HG03196 (cell line): ENCODE results near the gene MYOM1.

Experiments
- ATAC-seq: cut with Tn5 transposase; IDR thresholded peaks from one replicate; pipeline ENCODE4 v1.9.1; 2021; ENCODE audit not compliant: unreplicated experiment

Gene MYOM1

GRCh38 chr18:3219631-3220335, at the start of gene MYOM1:
MYOM1 (minus strand) TSS chr18:3219968; CDS start chr18:3215223, 4,745 bp downstream.
- no peak for ATAC-seq

DNA sequence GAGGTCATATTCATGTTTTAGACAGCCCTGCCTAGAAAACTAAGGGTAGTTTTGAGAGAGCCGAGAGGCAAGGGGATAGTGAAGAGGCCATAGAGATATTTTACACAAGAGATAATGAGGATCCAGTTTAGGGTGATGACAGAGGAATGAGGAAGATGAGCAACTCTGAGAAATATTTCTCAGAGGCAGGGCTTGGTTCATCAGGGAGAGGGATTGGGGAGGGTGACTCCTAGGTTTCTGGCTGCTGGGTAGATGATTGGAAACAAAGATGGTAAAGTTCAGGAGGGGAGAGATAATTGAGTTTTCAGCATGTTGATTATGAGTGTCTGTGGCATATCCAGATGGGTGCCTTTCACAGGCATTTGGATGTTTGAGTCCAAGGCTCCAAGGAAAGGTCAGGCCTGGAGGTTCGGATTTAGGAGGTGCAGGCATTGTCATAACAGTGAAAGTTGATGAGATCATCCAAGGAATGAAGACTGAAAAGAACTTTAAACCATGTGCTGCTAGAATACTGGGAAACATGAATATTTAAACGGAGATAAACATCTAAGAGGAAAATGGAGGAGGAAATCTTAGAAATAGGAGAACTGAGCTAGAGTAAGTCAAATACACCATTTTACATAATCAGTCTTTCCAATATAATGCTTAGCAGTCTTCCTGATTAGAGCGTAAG, 49.6 kb upstream of the MYOM1 start:
- ATAC-seq = no peak

DNA sequence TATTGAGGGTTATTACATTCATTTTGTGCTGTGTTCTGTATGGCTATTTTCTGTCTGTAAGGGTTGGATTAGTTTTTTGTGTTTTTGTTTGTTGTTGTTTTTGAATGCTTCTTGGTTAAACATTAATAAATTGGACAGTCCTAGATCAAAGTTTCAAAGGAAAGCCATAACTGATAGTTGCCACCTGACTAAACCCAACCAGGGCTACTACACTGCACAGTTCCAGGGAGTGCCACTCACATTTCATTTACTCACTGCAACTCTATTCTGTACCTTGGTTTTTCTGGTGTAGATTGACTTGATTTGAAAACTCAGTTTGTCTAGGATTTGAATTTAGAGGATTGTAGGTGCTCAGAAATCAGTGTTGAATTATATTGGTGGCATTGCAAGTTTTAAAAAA, 48.5 kb upstream of the MYOM1 start:
- no peak for ATAC-seq

DNA sequence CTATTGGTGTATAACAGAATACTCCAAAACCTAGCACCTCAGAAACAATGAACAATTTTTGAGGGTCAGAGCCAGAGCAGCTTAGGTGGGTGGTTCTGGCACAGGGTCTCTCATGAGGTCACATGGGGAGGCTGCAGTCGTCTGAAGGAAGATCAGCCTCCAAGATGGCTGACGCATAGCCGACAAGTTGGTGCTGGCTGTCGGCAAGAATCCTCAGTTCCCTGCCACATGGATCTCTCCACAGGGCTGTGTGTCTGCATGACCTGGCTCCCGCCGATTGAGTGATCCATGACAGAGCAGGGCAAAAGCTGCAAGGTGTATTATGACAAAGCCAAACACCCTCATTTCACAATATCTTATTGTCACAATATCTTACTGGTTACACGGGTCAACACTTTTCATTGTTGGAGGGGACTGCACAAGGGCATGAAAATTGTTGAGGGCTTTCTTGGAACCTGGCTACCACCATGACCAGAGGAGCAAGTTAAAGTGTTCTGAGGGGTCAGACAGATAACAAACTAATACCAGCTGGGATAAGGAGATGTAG, 46.4 kb upstream of the MYOM1 start:
- no peak for ATAC-seq

- no peak for ATAC-seq
These were observed 45.8 kb upstream of the MYOM1 start for GRCh38 chr18:3265564-3266033.

GRCh38 chr18:3264362-3264761, 44.6 kb upstream of the MYOM1 start:
- no peak for ATAC-seq

DNA sequence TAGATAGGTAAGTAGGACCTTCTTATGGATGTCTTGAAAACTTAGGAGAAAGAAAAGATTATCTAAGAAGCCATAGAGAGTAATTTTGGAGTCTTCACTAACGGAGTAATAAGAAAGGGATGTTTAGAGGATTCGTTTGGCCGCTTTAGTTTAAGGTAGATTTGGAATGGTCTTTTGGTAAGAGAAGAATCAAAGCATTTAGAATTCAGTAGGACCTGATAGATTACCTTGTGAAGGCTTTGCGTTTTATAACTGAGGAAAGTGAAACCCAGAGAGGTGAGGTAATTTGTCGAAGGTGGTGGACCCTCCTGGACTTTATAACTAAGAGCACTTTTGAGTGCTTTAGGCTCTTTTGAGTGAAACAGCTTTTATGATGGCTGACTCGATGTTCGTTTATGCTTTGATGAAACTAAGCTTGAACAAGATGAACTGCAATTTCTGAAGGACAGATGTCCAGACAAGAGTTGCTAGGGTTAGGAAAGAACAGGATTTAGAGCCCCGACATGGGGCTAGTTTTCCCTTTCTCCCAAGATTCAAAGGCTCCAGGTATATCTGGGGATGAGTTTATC, 43.4 kb upstream of the MYOM1 start:
- no peak for ATAC-seq

GRCh38 chr18:3262234-3263131, 42.7 kb upstream of the MYOM1 start:
- peak; percentile 33 for ATAC-seq

GRCh38 chr18:3261373-3262233, 41.8 kb upstream of the MYOM1 start, which contains the start of gene MYL12B:
MYL12B (plus strand) TSS chr18:3262133; CDS start chr18:3272899, 10,766 bp downstream.
- ATAC-seq = peak; percentile 81

GRCh38 chr18:3260995-3261372, 41.2 kb upstream of the MYOM1 start:
- ATAC-seq = no peak

DNA sequence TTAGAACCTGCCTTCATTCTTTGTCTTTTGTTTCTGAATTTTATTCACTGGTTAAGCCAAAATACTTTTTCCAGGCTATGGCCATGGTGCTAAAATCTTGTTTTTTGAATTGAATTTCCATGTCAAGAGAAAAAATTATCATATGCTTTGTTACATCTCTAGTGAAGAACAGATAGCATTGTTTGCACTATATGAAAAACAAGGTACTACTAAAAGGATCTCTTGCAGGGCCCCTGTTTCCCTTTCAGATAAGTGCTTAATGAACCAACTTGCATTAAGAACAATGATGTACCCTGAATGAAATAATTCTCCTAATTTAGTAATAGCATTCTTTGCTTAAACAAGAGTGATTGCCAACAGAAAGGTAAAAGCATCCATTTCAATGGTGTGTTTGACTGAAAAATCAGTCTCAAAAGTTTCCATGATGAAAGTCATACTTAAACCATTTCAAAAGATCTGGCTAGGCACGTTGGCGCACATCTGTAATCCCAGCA, 37.9 kb upstream of the MYOM1 start:
- ATAC-seq = no peak

DNA sequence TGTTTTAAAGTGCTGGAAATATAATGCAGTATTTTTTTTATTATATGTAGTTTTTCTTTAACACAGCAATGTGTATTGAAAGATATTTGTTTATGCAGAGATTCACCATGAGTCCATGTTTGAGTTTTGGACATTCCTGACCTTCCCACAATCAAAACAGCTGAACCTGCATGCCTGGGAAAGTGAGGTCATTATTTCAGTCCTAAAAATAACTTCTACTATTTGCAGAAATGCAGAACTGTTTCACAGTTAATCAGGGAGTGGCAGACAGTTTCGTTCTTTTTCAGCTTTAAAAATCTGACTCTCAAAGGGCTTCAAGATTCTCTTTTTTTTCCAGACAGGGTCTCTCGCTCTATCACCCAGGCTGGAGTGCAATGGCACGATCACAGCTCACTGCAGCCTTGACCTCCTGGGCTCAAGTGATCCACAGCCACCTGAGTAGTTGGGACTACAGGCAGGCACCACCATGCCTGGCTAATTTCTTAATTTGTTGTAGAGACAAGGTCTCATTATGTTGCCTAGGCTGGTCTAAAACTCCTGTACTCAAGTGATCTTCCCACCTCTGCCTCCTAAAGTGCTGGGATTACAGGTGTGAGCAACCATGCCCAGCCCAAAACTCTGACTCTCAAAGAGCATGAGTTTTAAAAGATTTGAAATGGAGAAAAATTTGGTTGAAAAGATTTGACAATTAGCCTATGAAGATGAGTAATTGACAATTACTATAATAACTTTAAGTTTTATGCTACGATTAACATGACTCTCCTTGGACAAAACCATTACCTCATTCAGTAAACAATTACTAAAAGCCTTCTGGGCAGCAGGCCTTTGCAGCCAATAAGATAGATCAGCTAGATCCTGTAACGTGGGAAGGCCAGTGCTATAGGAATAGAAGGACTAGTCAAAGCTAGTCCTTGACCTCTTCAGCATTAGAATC, 37.2 kb upstream of the MYOM1 start:
- ATAC-seq = no peak

DNA sequence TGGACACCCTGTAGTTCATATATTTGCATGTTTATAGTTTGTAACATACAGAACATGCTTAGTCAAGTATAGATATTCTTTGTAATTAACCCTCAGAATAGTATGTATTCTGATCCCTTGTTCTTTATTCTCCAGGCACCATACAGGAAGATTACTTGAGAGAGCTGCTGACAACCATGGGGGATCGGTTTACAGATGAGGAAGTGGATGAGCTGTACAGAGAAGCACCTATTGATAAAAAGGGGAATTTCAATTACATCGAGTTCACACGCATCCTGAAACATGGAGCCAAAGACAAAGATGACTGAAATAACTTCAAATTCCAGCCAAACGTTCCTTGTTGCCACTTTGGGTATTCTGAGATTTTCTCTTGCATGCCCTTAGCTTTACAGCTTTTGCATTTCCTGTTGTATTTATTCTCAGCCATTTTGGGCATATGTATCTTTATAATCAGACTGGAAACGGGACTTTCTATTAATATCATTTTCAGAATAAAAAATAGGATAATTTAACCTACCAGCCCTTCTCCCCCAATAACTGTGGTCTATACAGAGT, 35.9 kb upstream of the MYOM1 start:
- ATAC-seq = no peak

DNA sequence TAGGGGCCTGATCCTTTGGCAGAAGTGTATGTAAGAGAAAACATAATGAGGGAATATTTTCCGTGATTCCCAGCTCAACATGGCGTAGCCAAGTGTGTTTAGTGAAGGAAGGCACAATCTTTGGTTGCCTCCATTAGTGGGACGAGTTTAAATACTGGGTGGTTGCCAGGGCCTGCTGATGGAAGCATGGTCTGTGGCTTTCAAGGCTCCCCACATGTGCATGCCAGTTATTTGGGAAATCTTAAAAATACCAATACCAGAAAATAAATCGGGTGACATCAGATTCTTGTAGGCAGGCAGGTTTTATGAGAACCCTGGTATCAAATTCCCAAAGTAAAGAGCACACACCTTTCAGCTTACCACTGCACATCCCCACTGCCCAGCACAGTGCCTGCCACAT, 35.0 kb upstream of the MYOM1 start:
- ATAC-seq = no peak

DNA sequence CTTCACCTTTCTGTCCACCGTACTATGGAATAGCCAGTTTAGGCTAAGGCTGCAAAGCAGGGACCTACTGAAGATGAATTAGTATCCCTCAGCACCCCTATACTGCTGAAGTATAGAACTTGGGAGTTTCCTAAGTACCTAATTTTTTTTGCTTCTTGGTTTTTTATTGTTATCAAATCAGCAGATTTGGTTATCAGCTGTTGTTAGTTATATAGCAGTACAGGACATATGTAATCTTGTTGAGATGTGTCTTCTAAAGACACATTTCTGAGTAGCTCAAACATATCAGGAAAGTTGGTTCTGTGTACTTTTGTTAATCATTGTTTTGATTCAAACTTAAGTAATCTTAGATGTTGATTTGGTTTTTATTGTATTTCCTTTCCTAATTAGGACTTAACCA, 33.1 kb upstream of the MYOM1 start:
- ATAC-seq = no peak

- ATAC-seq = no peak
These were observed 32.2 kb upstream of the MYOM1 start for GRCh38 chr18:3251963-3252277.

GRCh38 chr18:3251249-3251962, 31.6 kb upstream of the MYOM1 start:
- ATAC-seq = no peak
